Bronchial epithelial cell (primary cell): ENCODE measurements around the gene CCDC40. TPM values are rescaled to one million over a fixed set of nuclear protein-coding genes. Genes with fewer than 3 reads are reported as not detected.

Experiments
- DNase-seq: peaks from one replicate; pipeline ENCODE4 v3.0.0-alpha.2; 2010; ENCODE audit warnings: low read depth
- FAIRE-seq: peaks from 2 replicates; lab custom pipeline; 2011; peaks lifted over from hg19 to GRCh38; lab: Jason Lieb, UNC
- H3K27me3 ChIP-seq: 2 replicates; pipeline ENCODE4 v1.5.1; 2011; ENCODE audit warnings: low read length; ENCODE audit not compliant: control insufficient read depth, insufficient read depth
- H3K36me3 ChIP-seq: 2 replicates; pipeline ENCODE4 v1.5.1; 2011; ENCODE audit warnings: low read length; ENCODE audit not compliant: control insufficient read depth, insufficient read depth
- H3K4me3 ChIP-seq: 2 replicates; pipeline ENCODE4 v1.5.1; 2011; ENCODE audit warnings: mild to moderate bottlenecking, low read depth, low read length, control low read depth
- CTCF ChIP-seq: IDR thresholded peaks from 2 replicates; pipeline ENCODE4 v1.5.1; 2011; ENCODE audit warnings: mild to moderate bottlenecking, moderate library complexity, low read length, control low read depth, inconsistent platforms; ENCODE audit not compliant: insufficient read depth, severe bottlenecking
- total RNA-seq: library from RNA; depleted of rRNA; stranded (reverse); fragments of >200 nt; gene quantifications from 2 replicates; pipeline ENCODE4 v1.2.1, GENCODE V29; 2014

CCDC40 gene
- total RNA-seq, 1 donor from 2014 or later = 0.79 TPM

GRCh38 chr17:80070375-80071115, 34.1 kb downstream of the CCDC40 start:
- Histone ChIP-seq H3K36me3 (no peaks in the 10 kb centered on the region), H3K27me3 (no peaks in the 10 kb centered on the region), H3K4me3 (no peak overlapping the region)
- no peak for DNase-seq
- no peak for FAIRE-seq
- TF ChIP-seq CTCF = no peak

- no peak for FAIRE-seq
- H3K4me3 ChIP-seq = no peak overlapping the region
These were observed 34.8 kb downstream of the CCDC40 start for GRCh38 chr17:80071116-80071841.

GRCh38 chr17:80072410-80072809, 36.0 kb downstream of the CCDC40 start:
- DNase-seq (no peak), FAIRE-seq (no peak)
- Histone ChIP-seq H3K27me3 (no peaks in the 10 kb centered on the region), H3K36me3 (no peaks in the 10 kb centered on the region), H3K4me3 (no peak overlapping the region)
- TF ChIP-seq CTCF = no peak

More at GRCh38 chr17:80071116-80071841, 34.8 kb downstream of the CCDC40 start:
- Histone ChIP-seq H3K36me3 (no peaks in the 10 kb centered on the region), H3K27me3 (no peaks in the 10 kb centered on the region)
- DNase-seq = no peak
- no peak for TF ChIP-seq CTCF

GRCh38 chr17:80080081-80080480, 43.6 kb downstream of the CCDC40 start:
- TF ChIP-seq CTCF = no peak
- no peaks in the 10 kb centered on the region for H3K36me3 ChIP-seq
- no peak overlapping the region for H3K4me3 ChIP-seq
- FAIRE-seq (no peak), DNase-seq (peak; percentile 12)
- H3K27me3 ChIP-seq = no peaks in the 10 kb centered on the region

GRCh38 chr17:80081596-80081995, 45.2 kb downstream of the CCDC40 start:
- Histone ChIP-seq H3K36me3 (no peaks in the 10 kb centered on the region), H3K27me3 (no peaks in the 10 kb centered on the region), H3K4me3 (no peak overlapping the region)
- DNase-seq (no peak), FAIRE-seq (no peak)
- no peak for TF ChIP-seq CTCF
